ENCODE measurements around the gene CAPN8. TPM values are rescaled to one million over a fixed set of nuclear protein-coding genes. Genes with fewer than 3 reads are reported as not detected.

Gene CAPN8
- total RNA-seq, 1 donor from 2014 or later: not detected

- no peak for DNase-seq (ENCODE audit: low read depth)
- TF ChIP-seq, protein P1, sequence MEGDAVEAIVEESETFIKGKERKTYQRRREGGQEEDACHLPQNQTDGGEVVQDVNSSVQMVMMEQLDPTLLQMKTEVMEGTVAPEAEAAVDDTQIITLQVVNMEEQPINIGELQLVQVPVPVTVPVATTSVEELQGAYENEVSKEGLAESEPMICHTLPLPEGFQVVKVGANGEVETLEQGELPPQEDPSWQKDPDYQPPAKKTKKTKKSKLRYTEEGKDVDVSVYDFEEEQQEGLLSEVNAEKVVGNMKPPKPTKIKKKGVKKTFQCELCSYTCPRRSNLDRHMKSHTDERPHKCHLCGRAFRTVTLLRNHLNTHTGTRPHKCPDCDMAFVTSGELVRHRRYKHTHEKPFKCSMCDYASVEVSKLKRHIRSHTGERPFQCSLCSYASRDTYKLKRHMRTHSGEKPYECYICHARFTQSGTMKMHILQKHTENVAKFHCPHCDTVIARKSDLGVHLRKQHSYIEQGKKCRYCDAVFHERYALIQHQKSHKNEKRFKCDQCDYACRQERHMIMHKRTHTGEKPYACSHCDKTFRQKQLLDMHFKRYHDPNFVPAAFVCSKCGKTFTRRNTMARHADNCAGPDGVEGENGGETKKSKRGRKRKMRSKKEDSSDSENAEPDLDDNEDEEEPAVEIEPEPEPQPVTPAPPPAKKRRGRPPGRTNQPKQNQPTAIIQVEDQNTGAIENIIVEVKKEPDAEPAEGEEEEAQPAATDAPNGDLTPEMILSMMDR (conservative IDR thresholded peaks at IDR 0.05; ENCODE audit: low read depth, low read length): no peak
- H3K4me3 ChIP-seq (ENCODE audit: low read depth, low read length): no peak overlapping the region
Observed at GRCh38 chr1:223547316-223548114, 118.0 kb downstream of the CAPN8 start.

- no peak for DNase-seq (ENCODE audit: low read depth)
- TF ChIP-seq, protein P1 (conservative IDR thresholded peaks at IDR 0.05; ENCODE audit: low read depth, low read length): no peak
- H3K4me3 ChIP-seq (ENCODE audit: low read depth, low read length): no peak overlapping the region
Observed at GRCh38 chr1:223545343-223545742, 120.2 kb downstream of the CAPN8 start.

GRCh38 chr1:223543560-223543959 lies 121.9 kb downstream of the CAPN8 start:
- TF ChIP-seq, protein P1 (conservative IDR thresholded peaks at IDR 0.05; ENCODE audit: low read depth, low read length): no peak

DNA sequence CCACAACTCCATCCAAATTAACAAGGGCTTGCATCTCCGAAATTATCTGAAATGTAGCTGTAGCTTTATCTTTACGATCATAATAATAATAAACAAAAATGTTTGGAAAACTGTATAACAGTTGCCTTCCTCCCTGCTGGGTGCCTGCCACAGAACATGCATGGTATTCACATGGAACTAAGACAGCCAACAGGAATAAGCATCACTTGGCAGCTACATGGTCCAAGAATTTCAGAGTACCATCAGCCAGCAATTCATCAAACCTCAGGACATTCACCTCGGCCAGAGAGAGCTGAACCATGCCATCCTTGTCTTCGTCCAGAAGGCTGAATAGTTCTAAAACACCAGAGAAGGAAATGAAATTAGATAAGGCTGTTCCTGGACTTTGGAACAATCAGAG lies 122.7 kb downstream of the CAPN8 start:
- TF ChIP-seq, protein P1 (conservative IDR thresholded peaks at IDR 0.05; ENCODE audit: low read depth, low read length): no peak
- H3K4me3 ChIP-seq (ENCODE audit: low read depth, low read length): no peak overlapping the region
- DNase-seq (ENCODE audit: low read depth): no peak

More at GRCh38 chr1:223543560-223543959, 121.9 kb downstream of the CAPN8 start:
- DNase-seq (ENCODE audit: low read depth): no peak
- H3K4me3 ChIP-seq (ENCODE audit: low read depth, low read length): no peak overlapping the region

- TF ChIP-seq, protein P1 (conservative IDR thresholded peaks at IDR 0.05; ENCODE audit: low read depth, low read length): no peak
- no peak overlapping the region for H3K4me3 ChIP-seq (ENCODE audit: low read depth, low read length)
- no peak for DNase-seq (ENCODE audit: low read depth)
Observed at GRCh38 chr1:223540485-223541106, 124.9 kb downstream of the CAPN8 start.

DNA sequence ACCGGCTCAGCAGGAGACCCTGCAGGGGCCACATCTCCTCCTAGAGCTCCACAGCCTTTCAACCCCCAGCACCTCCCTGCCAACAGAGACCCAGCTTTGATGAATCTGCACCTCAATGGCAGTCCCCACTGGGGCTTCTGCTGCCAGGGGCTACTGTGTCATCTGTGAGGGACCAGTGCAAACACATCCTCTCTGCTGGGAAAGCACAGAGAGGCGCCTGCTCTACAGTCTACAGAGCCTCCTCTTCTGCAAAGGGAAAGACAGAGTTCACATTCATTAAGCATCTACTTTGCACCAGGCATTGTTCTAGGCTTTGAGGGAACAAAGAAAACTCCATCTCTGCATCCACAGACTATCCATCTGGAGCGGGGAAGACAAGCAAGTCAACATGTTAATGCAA lies 125.8 kb downstream of the CAPN8 start:
- TF ChIP-seq, protein P1 (conservative IDR thresholded peaks at IDR 0.05; ENCODE audit: low read depth, low read length): no peak
- DNase-seq (ENCODE audit: low read depth): no peak
- H3K4me3 ChIP-seq (ENCODE audit: low read depth, low read length): no peak overlapping the region

All from epithelial cell of proximal tubule (primary cell).